Superior temporal gyrus (tissue), 1 donor: Measurements from ENCODE around the gene NACC2.
"Not testable (repeated sequence)": the region's sequence is repeated elsewhere in the genome, so short reads cannot be mapped to it uniquely, and the experiment has no call there.

Experiments
- DNase-seq: peaks from one replicate; pipeline ENCODE4 v3.0.0-alpha.2; 2016; ENCODE audit errors: extremely low spot score

Gene NACC2

GRCh38 chr9:136110082-136111061 is 15.3 kb upstream of the NACC2 start:
- DNase-seq = no peak

- DNase-seq = peak; percentile 89
Measured at GRCh38 chr9:136109351-136110081, 14.4 kb upstream of the NACC2 start.

GRCh38 chr9:136108648-136109266 is 13.7 kb upstream of the NACC2 start:
- no peak for DNase-seq

GRCh38 chr9:136107953-136108647 is 13.0 kb upstream of the NACC2 start:
- DNase-seq = no peak

GRCh38 chr9:136107155-136107952 is 12.3 kb upstream of the NACC2 start:
- DNase-seq = no peak

GRCh38 chr9:136105398-136106135 is 10.5 kb upstream of the NACC2 start:
- DNase-seq = no peak

GRCh38 chr9:136104916-136105315 is 9.8 kb upstream of the NACC2 start:
- DNase-seq = no peak

GRCh38 chr9:136104488-136104800 is 9.4 kb upstream of the NACC2 start:
- no peak for DNase-seq

- DNase-seq = no peak
Measured at GRCh38 chr9:136103651-136104487, 8.8 kb upstream of the NACC2 start.

- not testable (repeated sequence) for DNase-seq
Measured at GRCh38 chr9:136101615-136102074, 6.6 kb upstream of the NACC2 start.

GRCh38 chr9:136100700-136101614 is 5.9 kb upstream of the NACC2 start:
- DNase-seq = no peak

- DNase-seq = no peak
Measured at GRCh38 chr9:136099542-136099941, 4.5 kb upstream of the NACC2 start.

GRCh38 chr9:136098844-136099243 is 3.8 kb upstream of the NACC2 start:
- DNase-seq = no peak

- no peak for DNase-seq
Measured at GRCh38 chr9:136098210-136098609, 3.1 kb upstream of the NACC2 start.

GRCh38 chr9:136096505-136097001 is 1.5 kb upstream of the NACC2 start:
- no peak for DNase-seq

GRCh38 chr9:136093995-136094881 is 851 bp downstream of the NACC2 start:
- DNase-seq = no peak
